GM23338 (cell line): ENCODE results near the gene ZNF532. TPM values are rescaled to one million over a fixed set of nuclear protein-coding genes. Genes with fewer than 3 reads are reported as not detected.
A peak's percentile ranks its signal among the peaks of the same experiment; 100 is the strongest.

Source experiments
- ATAC-seq: fragments of 200-7000 bp; cut with Tn5 transposase; 3 replicates; pipeline ENCODE4 v1.9.1; 2020
- DNase-seq: peaks from one replicate; pipeline ENCODE4 v3.0.0-alpha.2; 2015; ENCODE audit warnings: low spot score
- H2AFZ ChIP-seq: fragments of 200-600 bp; sonication (generic); 2 replicates; pipeline ENCODE4 v1.8.0; 2016; ENCODE audit warnings: antibody characterized with exemption, mild to moderate bottlenecking, moderate library complexity
- H3F3A ChIP-seq: fragments of 200-600 bp; sonication (generic); replicated peaks from 2 replicates; pipeline ENCODE4 v1.8.0; 2017; ENCODE audit warnings: antibody characterized with exemption, mixed run types, low read depth
- H3K27ac ChIP-seq: fragments of 200-600 bp; sonication (generic); 2 replicates; pipeline ENCODE4 v1.6.1; 2016; ENCODE audit warnings: low read depth
- H3K27me3 ChIP-seq: fragments of 200-600 bp; sonication (generic); 2 replicates; pipeline ENCODE4 v1.8.0; 2016; ENCODE audit warnings: mild to moderate bottlenecking, mixed run types, moderate library complexity; ENCODE audit not compliant: insufficient read depth
- H3K36me3 ChIP-seq: fragments of 200-600 bp; sonication (generic); 2 replicates; pipeline ENCODE4 v1.8.0; 2016; ENCODE audit warnings: mild to moderate bottlenecking; ENCODE audit not compliant: insufficient read depth
- H3K4me1 ChIP-seq: fragments of 200-600 bp; sonication (generic); 2 replicates; pipeline ENCODE4 v1.8.0; 2016; ENCODE audit warnings: mild to moderate bottlenecking, moderate library complexity; ENCODE audit not compliant: insufficient read depth
- H3K4me2 ChIP-seq: fragments of 200-600 bp; sonication (generic); 2 replicates; pipeline ENCODE4 v1.7.1; 2017; ENCODE audit warnings: mixed run types
- H3K4me3 ChIP-seq: fragments of 200-600 bp; sonication (generic); 2 replicates; pipeline ENCODE4 v1.6.1; 2016; ENCODE audit warnings: mixed run types
- H3K79me2 ChIP-seq: fragments of 200-600 bp; sonication (generic); replicated peaks from 2 replicates; pipeline ENCODE4 v1.8.0; 2017; ENCODE audit warnings: mild to moderate bottlenecking; ENCODE audit not compliant: insufficient read depth
- H3K9me2 ChIP-seq: fragments of 200-600 bp; sonication (generic); 2 replicates; pipeline ENCODE4 v1.8.0; 2017; ENCODE audit not compliant: insufficient read depth
- H4K20me1 ChIP-seq: fragments of 200-600 bp; sonication (generic); replicated peaks from 2 replicates; pipeline ENCODE4 v1.8.0; 2017; ENCODE audit warnings: mild to moderate bottlenecking; ENCODE audit not compliant: insufficient read depth
- H3K27ac Mint-ChIP-seq: 2 replicates; pipeline ENCODE4 v1.8.0; 2020; ENCODE audit warnings: inconsistent platforms, mild to moderate bottlenecking, moderate library complexity, mixed read lengths
- H3K27me3 Mint-ChIP-seq: 3 replicates; pipeline ENCODE4 v1.8.0; 2022; ENCODE audit warnings: low read depth, mild to moderate bottlenecking, moderate library complexity, mixed read lengths, inconsistent platforms; ENCODE audit not compliant: insufficient read depth, poor library complexity
- H3K36me3 Mint-ChIP-seq: 3 replicates; pipeline ENCODE4 v1.8.0; 2021; ENCODE audit warnings: low read depth, mild to moderate bottlenecking, inconsistent platforms, moderate library complexity, mixed read lengths
- H3K4me1 Mint-ChIP-seq: 3 replicates; pipeline ENCODE4 v1.8.0; 2020; ENCODE audit warnings: mild to moderate bottlenecking, inconsistent platforms, mixed read lengths
- H3K4me3 Mint-ChIP-seq: 3 replicates; pipeline ENCODE4 v1.8.0; 2021; ENCODE audit warnings: moderate library complexity, mild to moderate bottlenecking, inconsistent platforms, mixed read lengths
- H3K9me3 Mint-ChIP-seq: 3 replicates; pipeline ENCODE4 v1.8.0; 2020; ENCODE audit warnings: moderate library complexity, mild to moderate bottlenecking, inconsistent platforms, mixed read lengths
- CREB1 ChIP-seq: fragments of 250-450 bp; sonication (Bioruptor Pico); IDR thresholded peaks from 2 replicates; pipeline ENCODE4 v1.5.0; 2020; ENCODE audit warnings: low read depth, mild to moderate bottlenecking, moderate library complexity
- EZH2 ChIP-seq: fragments of 200-600 bp; sonication (generic); IDR thresholded peaks from one replicate; pipeline ENCODE4 v1.8.0; 2017; ENCODE audit warnings: antibody characterized with exemption, mild to moderate bottlenecking, low read depth; ENCODE audit not compliant: unreplicated experiment
- EZH2phosphoT487 ChIP-seq: fragments of 200-600 bp; sonication (generic); IDR thresholded peaks from one replicate; pipeline ENCODE4 v1.8.1; 2018; ENCODE audit warnings: antibody characterized with exemption; ENCODE audit not compliant: unreplicated experiment
- JUNB ChIP-seq: IDR thresholded peaks from one replicate; pipeline ENCODE4 v1.6.1; 2016; ENCODE audit warnings: antibody characterized with exemption; ENCODE audit not compliant: unreplicated experiment
- NANOG ChIP-seq: IDR thresholded peaks from 2 replicates; pipeline ENCODE4 v1.6.1; 2016; ENCODE audit warnings: antibody characterized with exemption, borderline replicate concordance
- POLR2AphosphoS5 ChIP-seq: IDR thresholded peaks from 2 replicates; pipeline ENCODE4 v1.6.1; 2016; ENCODE audit warnings: antibody characterized with exemption, low read depth
- STAT1 ChIP-seq: IDR thresholded peaks from one replicate; pipeline ENCODE4 v1.6.1; 2016; ENCODE audit warnings: antibody characterized with exemption; ENCODE audit not compliant: unreplicated experiment
- ZNF114 ChIP-seq: fragments of 250-450 bp; sonication (Bioruptor Pico); IDR thresholded peaks from 2 replicates; pipeline ENCODE4 v1.5.0; 2020; ENCODE audit warnings: mild to moderate bottlenecking, moderate library complexity
- ZNF331 ChIP-seq: fragments of 250-450 bp; sonication (Bioruptor Pico); IDR thresholded peaks from 2 replicates; pipeline ENCODE4 v1.5.0; 2020; ENCODE audit warnings: low read depth, mild to moderate bottlenecking, moderate library complexity
- polyA plus RNA-seq: library from polyadenylated mRNA; unstranded; fragments of >200 nt; fragmentation: Nextera tagmentation; extraction: Ambion mirVana; gene quantifications from 2 replicates; pipeline ENCODE4 v1.2.1, GENCODE V29; 2016
- total RNA-seq: library from RNA; depleted of rRNA; stranded (reverse); fragments of >200 nt; shearing (Covaris generic); gene quantifications from 2 replicates; pipeline ENCODE4 v1.2.3, GENCODE V29; 2014
- TF ChIP-seq, protein P1 (sequence below), 2 experiments: fragments of 200-600 bp in 1 of 2; sonication (generic) in 1 of 2; conservative IDR thresholded peaks; 2 replicates each; pipeline versions ENCODE4 v1.5.1 to v1.6.1; 2016 to 2017; ENCODE audit warnings: antibody characterized with exemption in 2 of 2, low read depth in 2 of 2, mild to moderate bottlenecking in 2 of 2, moderate library complexity in 1 of 2
- TF ChIP-seq, protein P2 (sequence below): fragments of 250-450 bp; sonication (Bioruptor Pico); IDR thresholded peaks from 2 replicates; pipeline ENCODE4 v1.5.0; 2020; ENCODE audit warnings: mild to moderate bottlenecking, moderate library complexity
- TF ChIP-seq, protein P3 (sequence below): IDR thresholded peaks from 2 replicates; pipeline ENCODE4 v1.6.1; 2016; ENCODE audit warnings: antibody characterized with exemption
- TF ChIP-seq, protein P4 (sequence below): IDR thresholded peaks from one replicate; pipeline ENCODE4 v1.6.1; 2018; ENCODE audit warnings: antibody characterized with exemption; ENCODE audit not compliant: unreplicated experiment

ZNF532 gene
- total and polyA plus RNA-seq, 2 experiments from 2014 or later = 51.5 to 225 TPM

DNA sequence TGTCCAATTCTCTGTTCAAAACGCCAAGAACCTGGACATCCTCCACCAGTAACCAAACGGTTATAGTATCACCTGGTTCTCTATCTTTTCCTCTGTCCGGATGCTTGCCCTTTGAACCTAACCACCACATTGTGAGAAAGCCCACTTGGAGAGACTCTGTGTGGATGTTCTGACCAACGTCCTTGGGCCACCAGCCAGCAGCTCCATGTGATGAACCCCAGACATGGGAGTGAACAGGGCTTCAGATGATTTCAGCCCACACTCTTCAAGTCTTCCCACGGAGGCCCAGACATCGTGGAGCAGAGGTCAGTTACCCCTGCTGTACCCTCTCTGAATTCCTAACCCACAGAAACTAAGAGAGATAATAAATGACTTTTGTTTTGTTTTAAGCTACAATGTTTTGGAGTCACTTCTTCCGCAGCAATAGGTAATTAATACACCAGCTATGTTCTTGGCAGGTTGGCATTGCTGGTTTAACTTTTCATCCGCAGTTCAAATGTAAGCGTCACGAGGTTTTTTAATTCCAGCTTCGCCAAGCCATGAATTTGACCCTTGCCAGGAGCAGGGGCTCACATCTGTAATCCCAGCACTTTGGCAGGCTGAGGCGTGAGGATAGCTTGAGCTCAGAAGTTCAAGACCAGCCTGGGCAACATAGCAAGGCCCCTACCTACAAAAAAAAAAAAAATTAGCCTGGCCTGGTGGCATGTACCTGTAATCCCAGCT is 36.1 kb upstream of the ZNF532 start:
- Histone ChIP-seq H3F3A (0 out of 2 replicates have a peak, but pooled peaks cover 5% of the 10 kb centered on the region), H3K27ac (no peak overlapping the region), H3K4me1 (peaks cover 20% of the 10 kb centered on the region), H3K27me3 (no peaks in the 10 kb centered on the region), H3K36me3 (no peaks in the 10 kb centered on the region; the same call in 1 of the 2 replicates), H2AFZ (peak overlapping the region; percentile 85; the same call in 1 of the 2 replicates), H4K20me1 (no peaks in the 10 kb centered on the region), H3K9me2 (no peaks in the 10 kb centered on the region), H3K79me2 (no peaks in the 10 kb centered on the region), H3K4me3 (no peak overlapping the region), H3K4me2 (no peak overlapping the region)
- DNase-seq = no peak
- Mint-ChIP-seq H3K9me3 (peaks cover 19% of the 10 kb centered on the region), H3K4me3 (no peak overlapping the region; the same call in 2 of the 3 replicates), H3K4me1 (peaks cover 18% of the 10 kb centered on the region), H3K27ac (no peak overlapping the region), H3K36me3 (peaks cover 20% of the 10 kb centered on the region), H3K27me3 (peaks cover 6% of the 10 kb centered on the region)
- TF ChIP-seq ZNF114 (CRISPR knock-in tag) = no peak
- no peak for TF ChIP-seq JUNB
- no peak for TF ChIP-seq CREB1 (CRISPR knock-in tag)
- TF ChIP-seq, protein P1, sequence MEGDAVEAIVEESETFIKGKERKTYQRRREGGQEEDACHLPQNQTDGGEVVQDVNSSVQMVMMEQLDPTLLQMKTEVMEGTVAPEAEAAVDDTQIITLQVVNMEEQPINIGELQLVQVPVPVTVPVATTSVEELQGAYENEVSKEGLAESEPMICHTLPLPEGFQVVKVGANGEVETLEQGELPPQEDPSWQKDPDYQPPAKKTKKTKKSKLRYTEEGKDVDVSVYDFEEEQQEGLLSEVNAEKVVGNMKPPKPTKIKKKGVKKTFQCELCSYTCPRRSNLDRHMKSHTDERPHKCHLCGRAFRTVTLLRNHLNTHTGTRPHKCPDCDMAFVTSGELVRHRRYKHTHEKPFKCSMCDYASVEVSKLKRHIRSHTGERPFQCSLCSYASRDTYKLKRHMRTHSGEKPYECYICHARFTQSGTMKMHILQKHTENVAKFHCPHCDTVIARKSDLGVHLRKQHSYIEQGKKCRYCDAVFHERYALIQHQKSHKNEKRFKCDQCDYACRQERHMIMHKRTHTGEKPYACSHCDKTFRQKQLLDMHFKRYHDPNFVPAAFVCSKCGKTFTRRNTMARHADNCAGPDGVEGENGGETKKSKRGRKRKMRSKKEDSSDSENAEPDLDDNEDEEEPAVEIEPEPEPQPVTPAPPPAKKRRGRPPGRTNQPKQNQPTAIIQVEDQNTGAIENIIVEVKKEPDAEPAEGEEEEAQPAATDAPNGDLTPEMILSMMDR (conservative IDR thresholded peaks at IDR 0.05; ENCODE audit: low read depth in 2 of 2) = no peak
- TF ChIP-seq, protein P2, sequence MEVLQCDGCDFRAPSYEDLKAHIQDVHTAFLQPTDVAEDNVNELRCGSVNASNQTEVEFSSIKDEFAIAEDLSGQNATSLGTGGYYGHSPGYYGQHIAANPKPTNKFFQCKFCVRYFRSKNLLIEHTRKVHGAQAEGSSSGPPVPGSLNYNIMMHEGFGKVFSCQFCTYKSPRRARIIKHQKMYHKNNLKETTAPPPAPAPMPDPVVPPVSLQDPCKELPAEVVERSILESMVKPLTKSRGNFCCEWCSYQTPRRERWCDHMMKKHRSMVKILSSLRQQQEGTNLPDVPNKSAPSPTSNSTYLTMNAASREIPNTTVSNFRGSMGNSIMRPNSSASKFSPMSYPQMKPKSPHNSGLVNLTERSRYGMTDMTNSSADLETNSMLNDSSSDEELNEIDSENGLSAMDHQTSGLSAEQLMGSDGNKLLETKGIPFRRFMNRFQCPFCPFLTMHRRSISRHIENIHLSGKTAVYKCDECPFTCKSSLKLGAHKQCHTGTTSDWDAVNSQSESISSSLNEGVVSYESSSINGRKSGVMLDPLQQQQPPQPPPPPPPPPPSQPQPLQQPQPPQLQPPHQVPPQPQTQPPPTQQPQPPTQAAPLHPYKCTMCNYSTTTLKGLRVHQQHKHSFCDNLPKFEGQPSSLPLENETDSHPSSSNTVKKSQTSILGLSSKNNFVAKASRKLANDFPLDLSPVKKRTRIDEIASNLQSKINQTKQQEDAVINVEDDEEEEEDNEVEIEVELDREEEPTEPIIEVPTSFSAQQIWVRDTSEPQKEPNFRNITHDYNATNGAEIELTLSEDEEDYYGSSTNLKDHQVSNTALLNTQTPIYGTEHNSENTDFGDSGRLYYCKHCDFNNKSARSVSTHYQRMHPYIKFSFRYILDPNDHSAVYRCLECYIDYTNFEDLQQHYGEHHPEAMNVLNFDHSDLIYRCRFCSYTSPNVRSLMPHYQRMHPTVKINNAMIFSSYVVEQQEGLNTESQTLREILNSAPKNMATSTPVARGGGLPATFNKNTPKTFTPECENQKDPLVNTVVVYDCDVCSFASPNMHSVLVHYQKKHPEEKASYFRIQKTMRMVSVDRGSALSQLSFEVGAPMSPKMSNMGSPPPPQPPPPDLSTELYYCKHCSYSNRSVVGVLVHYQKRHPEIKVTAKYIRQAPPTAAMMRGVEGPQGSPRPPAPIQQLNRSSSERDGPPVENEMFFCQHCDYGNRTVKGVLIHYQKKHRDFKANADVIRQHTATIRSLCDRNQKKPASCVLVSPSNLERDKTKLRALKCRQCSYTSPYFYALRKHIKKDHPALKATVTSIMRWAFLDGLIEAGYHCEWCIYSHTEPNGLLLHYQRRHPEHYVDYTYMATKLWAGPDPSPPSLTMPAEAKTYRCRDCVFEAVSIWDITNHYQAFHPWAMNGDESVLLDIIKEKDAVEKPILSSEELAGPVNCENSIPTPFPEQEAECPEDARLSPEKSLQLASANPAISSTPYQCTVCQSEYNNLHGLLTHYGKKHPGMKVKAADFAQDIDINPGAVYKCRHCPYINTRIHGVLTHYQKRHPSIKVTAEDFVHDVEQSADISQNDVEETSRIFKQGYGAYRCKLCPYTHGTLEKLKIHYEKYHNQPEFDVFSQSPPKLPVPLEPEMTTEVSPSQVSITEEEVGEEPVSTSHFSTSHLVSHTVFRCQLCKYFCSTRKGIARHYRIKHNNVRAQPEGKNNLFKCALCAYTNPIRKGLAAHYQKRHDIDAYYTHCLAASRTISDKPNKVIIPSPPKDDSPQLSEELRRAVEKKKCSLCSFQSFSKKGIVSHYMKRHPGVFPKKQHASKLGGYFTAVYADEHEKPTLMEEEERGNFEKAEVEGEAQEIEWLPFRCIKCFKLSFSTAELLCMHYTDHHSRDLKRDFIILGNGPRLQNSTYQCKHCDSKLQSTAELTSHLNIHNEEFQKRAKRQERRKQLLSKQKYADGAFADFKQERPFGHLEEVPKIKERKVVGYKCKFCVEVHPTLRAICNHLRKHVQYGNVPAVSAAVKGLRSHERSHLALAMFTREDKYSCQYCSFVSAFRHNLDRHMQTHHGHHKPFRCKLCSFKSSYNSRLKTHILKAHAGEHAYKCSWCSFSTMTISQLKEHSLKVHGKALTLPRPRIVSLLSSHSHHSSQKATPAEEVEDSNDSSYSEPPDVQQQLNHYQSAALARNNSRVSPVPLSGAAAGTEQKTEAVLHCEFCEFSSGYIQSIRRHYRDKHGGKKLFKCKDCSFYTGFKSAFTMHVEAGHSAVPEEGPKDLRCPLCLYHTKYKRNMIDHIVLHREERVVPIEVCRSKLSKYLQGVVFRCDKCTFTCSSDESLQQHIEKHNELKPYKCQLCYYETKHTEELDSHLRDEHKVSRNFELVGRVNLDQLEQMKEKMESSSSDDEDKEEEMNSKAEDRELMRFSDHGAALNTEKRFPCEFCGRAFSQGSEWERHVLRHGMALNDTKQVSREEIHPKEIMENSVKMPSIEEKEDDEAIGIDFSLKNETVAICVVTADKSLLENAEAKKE (CRISPR knock-in tag) = no peak
- TF ChIP-seq ZNF331 (CRISPR knock-in tag) = no peak
- TF ChIP-seq, protein P3, sequence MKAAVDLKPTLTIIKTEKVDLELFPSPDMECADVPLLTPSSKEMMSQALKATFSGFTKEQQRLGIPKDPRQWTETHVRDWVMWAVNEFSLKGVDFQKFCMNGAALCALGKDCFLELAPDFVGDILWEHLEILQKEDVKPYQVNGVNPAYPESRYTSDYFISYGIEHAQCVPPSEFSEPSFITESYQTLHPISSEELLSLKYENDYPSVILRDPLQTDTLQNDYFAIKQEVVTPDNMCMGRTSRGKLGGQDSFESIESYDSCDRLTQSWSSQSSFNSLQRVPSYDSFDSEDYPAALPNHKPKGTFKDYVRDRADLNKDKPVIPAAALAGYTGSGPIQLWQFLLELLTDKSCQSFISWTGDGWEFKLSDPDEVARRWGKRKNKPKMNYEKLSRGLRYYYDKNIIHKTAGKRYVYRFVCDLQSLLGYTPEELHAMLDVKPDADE = no peak
- TF ChIP-seq EZH2phosphoT487 = no peak
- no peak for TF ChIP-seq POLR2AphosphoS5
- TF ChIP-seq NANOG = no peak
- TF ChIP-seq EZH2 = no peak
- TF ChIP-seq STAT1 = no peak
- TF ChIP-seq, protein P4, sequence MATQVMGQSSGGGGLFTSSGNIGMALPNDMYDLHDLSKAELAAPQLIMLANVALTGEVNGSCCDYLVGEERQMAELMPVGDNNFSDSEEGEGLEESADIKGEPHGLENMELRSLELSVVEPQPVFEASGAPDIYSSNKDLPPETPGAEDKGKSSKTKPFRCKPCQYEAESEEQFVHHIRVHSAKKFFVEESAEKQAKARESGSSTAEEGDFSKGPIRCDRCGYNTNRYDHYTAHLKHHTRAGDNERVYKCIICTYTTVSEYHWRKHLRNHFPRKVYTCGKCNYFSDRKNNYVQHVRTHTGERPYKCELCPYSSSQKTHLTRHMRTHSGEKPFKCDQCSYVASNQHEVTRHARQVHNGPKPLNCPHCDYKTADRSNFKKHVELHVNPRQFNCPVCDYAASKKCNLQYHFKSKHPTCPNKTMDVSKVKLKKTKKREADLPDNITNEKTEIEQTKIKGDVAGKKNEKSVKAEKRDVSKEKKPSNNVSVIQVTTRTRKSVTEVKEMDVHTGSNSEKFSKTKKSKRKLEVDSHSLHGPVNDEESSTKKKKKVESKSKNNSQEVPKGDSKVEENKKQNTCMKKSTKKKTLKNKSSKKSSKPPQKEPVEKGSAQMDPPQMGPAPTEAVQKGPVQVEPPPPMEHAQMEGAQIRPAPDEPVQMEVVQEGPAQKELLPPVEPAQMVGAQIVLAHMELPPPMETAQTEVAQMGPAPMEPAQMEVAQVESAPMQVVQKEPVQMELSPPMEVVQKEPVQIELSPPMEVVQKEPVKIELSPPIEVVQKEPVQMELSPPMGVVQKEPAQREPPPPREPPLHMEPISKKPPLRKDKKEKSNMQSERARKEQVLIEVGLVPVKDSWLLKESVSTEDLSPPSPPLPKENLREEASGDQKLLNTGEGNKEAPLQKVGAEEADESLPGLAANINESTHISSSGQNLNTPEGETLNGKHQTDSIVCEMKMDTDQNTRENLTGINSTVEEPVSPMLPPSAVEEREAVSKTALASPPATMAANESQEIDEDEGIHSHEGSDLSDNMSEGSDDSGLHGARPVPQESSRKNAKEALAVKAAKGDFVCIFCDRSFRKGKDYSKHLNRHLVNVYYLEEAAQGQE = no peak
- ATAC-seq = no peak
